K562 (cell line): ENCODE measurements around the gene IGLON5. TPM values are rescaled to one million over a fixed set of nuclear protein-coding genes. Genes with fewer than 3 reads are reported as not detected.

ENCODE experiments used
- BCOR ChIP-seq: fragments of 450-650 bp; IDR thresholded peaks from 2 replicates; pipeline ENCODE4 v1.6.1; 2016
- CBX1 ChIP-seq: sonication (generic); IDR thresholded peaks from 2 replicates; pipeline ENCODE4 v1.6.1; 2016; ENCODE audit warnings: antibody characterized with exemption, low read depth, mild to moderate bottlenecking
- CXXC5 ChIP-seq: fragments of 250-450 bp; sonication (Bioruptor Pico); IDR thresholded peaks from 2 replicates; pipeline ENCODE4 v1.8.0; 2022; ENCODE audit warnings: inconsistent platforms, mild to moderate bottlenecking, moderate library complexity
- DEAF1 ChIP-seq: fragments of 450-650 bp; formaldehyde crosslinking; IDR thresholded peaks from 2 replicates; pipeline ENCODE4 v1.4.0; 2020; ENCODE audit warnings: mild to moderate bottlenecking, moderate library complexity
- E2F3 ChIP-seq: fragments of 250-450 bp; sonication (Bioruptor Pico); IDR thresholded peaks from 2 replicates; pipeline ENCODE4 v1.4.0; 2020; ENCODE audit warnings: mild to moderate bottlenecking
- E2F4 ChIP-seq: sonication (generic); formaldehyde crosslinking; IDR thresholded peaks from 2 replicates; pipeline ENCODE4 v1.8.0; 2022; ENCODE audit warnings: mild to moderate bottlenecking, low read depth, missing genetic modification reagents
- FIP1L1 ChIP-seq: fragments of 200-400 bp; formaldehyde crosslinking; IDR thresholded peaks from 2 replicates; pipeline ENCODE4 v1.6.1; 2018; ENCODE audit warnings: mild to moderate bottlenecking, low read depth, low read length; ENCODE audit not compliant: poor library complexity, severe bottlenecking
- KLF6 ChIP-seq: fragments of 250-450 bp; sonication (Bioruptor Pico); IDR thresholded peaks from 2 replicates; pipeline ENCODE4 v1.4.0; 2020; ENCODE audit warnings: mild to moderate bottlenecking, moderate library complexity, borderline replicate concordance
- MCM3 ChIP-seq: fragments of 450-650 bp; IDR thresholded peaks from 2 replicates; pipeline ENCODE4 v1.6.1; 2016
- NBN ChIP-seq: fragments of 450-650 bp; IDR thresholded peaks from 2 replicates; pipeline ENCODE4 v1.6.1; 2016; ENCODE audit warnings: low read depth, mild to moderate bottlenecking
- NCOA6 ChIP-seq: fragments of 450-650 bp; IDR thresholded peaks from 2 replicates; pipeline ENCODE4 v1.6.1; 2017; ENCODE audit warnings: mild to moderate bottlenecking
- NONO ChIP-seq, 2 experiments: fragments of 200-400 bp in 1 of 2; fragments of 450-650 bp in 1 of 2; formaldehyde crosslinking in 1 of 2; IDR thresholded peaks; 2 replicates each; pipeline ENCODE4 v1.6.1; 2017; ENCODE audit warnings: low read depth in 2 of 2, mild to moderate bottlenecking in 2 of 2, moderate library complexity in 2 of 2, low read length in 1 of 2
- NUFIP1 ChIP-seq: fragments of 450-650 bp; IDR thresholded peaks from 2 replicates; pipeline ENCODE4 v1.6.1; 2018; ENCODE audit not compliant: partially characterized antibody
- POU5F1 ChIP-seq: fragments of 150-350 bp; IDR thresholded peaks from 2 replicates; pipeline ENCODE4 v1.6.1; 2014; ENCODE audit warnings: borderline replicate concordance, low read length, low read depth, mild to moderate bottlenecking; ENCODE audit not compliant: partially characterized antibody
- RAD51 ChIP-seq: fragments of 450-650 bp; IDR thresholded peaks from 2 replicates; pipeline ENCODE4 v1.7.1; 2016; ENCODE audit warnings: low read depth, mild to moderate bottlenecking, borderline replicate concordance
- RFX5 ChIP-seq: IDR thresholded peaks from 2 replicates; pipeline ENCODE4 v1.6.1; 2011; ENCODE audit warnings: low read depth, mild to moderate bottlenecking, improper control_type of control experiment, low read length
- SIN3B ChIP-seq: fragments of 450-650 bp; IDR thresholded peaks from 2 replicates; pipeline ENCODE4 v1.6.1; 2017; ENCODE audit warnings: low read depth, mild to moderate bottlenecking, moderate library complexity
- TFAP4 ChIP-seq: sonication (generic); formaldehyde crosslinking; IDR thresholded peaks from 2 replicates; pipeline ENCODE4 v1.8.0; 2022; ENCODE audit warnings: missing genetic modification reagents, mild to moderate bottlenecking, moderate library complexity, borderline replicate concordance
- ZFPM2 ChIP-seq: fragments of 250-450 bp; sonication (Bioruptor Pico); IDR thresholded peaks from 2 replicates; pipeline ENCODE4 v1.5.1; 2022; ENCODE audit warnings: mild to moderate bottlenecking
- polyA plus RNA-seq, 8 experiments: library from polyadenylated mRNA; depleted of rRNA in 4 of 8; stranded (reverse) in 5 of 8; unstranded in 3 of 8; fragments of >200 nt; fragmentation: Nextera tagmentation in 2 of 8; fragmentation: Illumina TruSeq in 1 of 8; extraction: Ambion mirVana in 2 of 8; extraction: Trizol in 1 of 8; gene quantifications; 2 replicates each; pipeline versions ENCODE4 v1.2.1 to v1.2.3, GENCODE V29; 2011 to 2014; ENCODE audit warnings: inconsistent platforms in 1 of 8, missing spikeins in 1 of 8
- total RNA-seq, 7 experiments: library from RNA; depleted of rRNA in 6 of 7; stranded (reverse); fragments of >200 nt in 6 of 7; fragmentation: Illumina TruSeq in 2 of 7; extraction: Trizol in 2 of 7; gene quantifications; 2 replicates each; pipeline versions ENCODE4 v1.2.1 to v1.2.3, GENCODE V29; 2011 to 2021; ENCODE audit warnings: low replicate concordance in 1 of 7
- TF ChIP-seq, protein P1 (sequence below): fragments of 250-450 bp; sonication (Bioruptor Pico); IDR thresholded peaks from 2 replicates; pipeline ENCODE4 v1.4.0; 2020; ENCODE audit warnings: borderline replicate concordance
- TF ChIP-seq, protein P2 (sequence below): fragments of 250-450 bp; sonication (Bioruptor Pico); IDR thresholded peaks from 2 replicates; pipeline ENCODE4 v1.8.0; 2022; ENCODE audit warnings: inconsistent platforms

Gene IGLON5
- total and polyA plus RNA-seq, 9 of the 15 experiments (the other 6 are each of a cell fraction or from before 2014, with no cell fraction given), result 0.03 to 0.22 (median 0.14) TPM; not detected in 2

GRCh38 chr19:51367565-51368365 lies 56.3 kb downstream of the IGLON5 start (continued):
- peak; percentile 77 for TF ChIP-seq TFAP4 (CRISPR knock-in tag)
- no peak for TF ChIP-seq POU5F1
- TF ChIP-seq, protein P1, sequence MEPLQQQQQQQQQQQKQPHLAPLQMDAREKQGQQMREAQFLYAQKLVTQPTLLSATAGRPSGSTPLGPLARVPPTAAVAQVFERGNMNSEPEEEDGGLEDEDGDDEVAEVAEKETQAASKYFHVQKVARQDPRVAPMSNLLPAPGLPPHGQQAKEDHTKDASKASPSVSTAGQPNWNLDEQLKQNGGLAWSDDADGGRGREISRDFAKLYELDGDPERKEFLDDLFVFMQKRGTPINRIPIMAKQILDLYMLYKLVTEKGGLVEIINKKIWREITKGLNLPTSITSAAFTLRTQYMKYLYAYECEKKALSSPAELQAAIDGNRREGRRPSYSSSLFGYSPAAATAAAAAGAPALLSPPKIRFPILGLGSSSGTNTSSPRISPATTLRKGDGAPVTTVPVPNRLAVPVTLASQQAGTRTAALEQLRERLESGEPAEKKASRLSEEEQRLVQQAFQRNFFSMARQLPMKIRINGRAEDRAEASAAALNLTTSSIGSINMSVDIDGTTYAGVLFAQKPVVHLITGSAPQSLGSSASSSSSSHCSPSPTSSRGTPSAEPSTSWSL (CRISPR knock-in tag), result no peak
- TF ChIP-seq KLF6 (CRISPR knock-in tag), result peak; percentile 59; the same call in 1 of the 2 replicates
- TF ChIP-seq, protein P2, sequence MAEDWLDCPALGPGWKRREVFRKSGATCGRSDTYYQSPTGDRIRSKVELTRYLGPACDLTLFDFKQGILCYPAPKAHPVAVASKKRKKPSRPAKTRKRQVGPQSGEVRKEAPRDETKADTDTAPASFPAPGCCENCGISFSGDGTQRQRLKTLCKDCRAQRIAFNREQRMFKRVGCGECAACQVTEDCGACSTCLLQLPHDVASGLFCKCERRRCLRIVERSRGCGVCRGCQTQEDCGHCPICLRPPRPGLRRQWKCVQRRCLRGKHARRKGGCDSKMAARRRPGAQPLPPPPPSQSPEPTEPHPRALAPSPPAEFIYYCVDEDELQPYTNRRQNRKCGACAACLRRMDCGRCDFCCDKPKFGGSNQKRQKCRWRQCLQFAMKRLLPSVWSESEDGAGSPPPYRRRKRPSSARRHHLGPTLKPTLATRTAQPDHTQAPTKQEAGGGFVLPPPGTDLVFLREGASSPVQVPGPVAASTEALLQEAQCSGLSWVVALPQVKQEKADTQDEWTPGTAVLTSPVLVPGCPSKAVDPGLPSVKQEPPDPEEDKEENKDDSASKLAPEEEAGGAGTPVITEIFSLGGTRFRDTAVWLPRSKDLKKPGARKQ (CRISPR knock-in tag), result no peak
- TF ChIP-seq E2F3 (CRISPR knock-in tag), result no peak
- no peak for TF ChIP-seq DEAF1 (CRISPR knock-in tag)
- peak; percentile 83; the same call in 1 of the 2 replicates for TF ChIP-seq CBX1
- TF ChIP-seq SIN3B, result peak; percentile 51; the same call in 1 of the 2 replicates
- peak; percentile 31; the same call in 1 of the 2 replicates for TF ChIP-seq E2F4 (CRISPR knock-in tag)
- TF ChIP-seq NONO (IDR thresholded peaks at IDR 0.05; ENCODE audit: low read depth in 2 of 2, low read length in 1 of 2), result peak in 1 of 2 experiments; percentile 37; a peak in 1 of 4 replicates
- TF ChIP-seq NCOA6, result no peak
- 0 out of 2 replicates have a peak, but pooled peaks have one; percentile 82 for TF ChIP-seq NBN
- peak; percentile 69 for TF ChIP-seq CXXC5 (CRISPR knock-in tag)
- TF ChIP-seq FIP1L1, result peak; percentile 50
- peak; percentile 24; the same call in 1 of the 2 replicates for TF ChIP-seq BCOR
- TF ChIP-seq ZFPM2 (CRISPR knock-in tag), result no peak
- TF ChIP-seq RFX5, result no peak
- TF ChIP-seq NUFIP1, result peak; percentile 73
- TF ChIP-seq MCM3, result no peak
- TF ChIP-seq RAD51, result no peak
